ENCODE measurements around the gene PER1. TPM values are rescaled to one million over a fixed set of nuclear protein-coding genes. Genes with fewer than 3 reads are reported as not detected.

The PER1 gene
- total and polyA plus RNA-seq, 2 of the 4 experiments (the other 2 are of a cell fraction) = 3.4 to 10.5 TPM

DNA sequence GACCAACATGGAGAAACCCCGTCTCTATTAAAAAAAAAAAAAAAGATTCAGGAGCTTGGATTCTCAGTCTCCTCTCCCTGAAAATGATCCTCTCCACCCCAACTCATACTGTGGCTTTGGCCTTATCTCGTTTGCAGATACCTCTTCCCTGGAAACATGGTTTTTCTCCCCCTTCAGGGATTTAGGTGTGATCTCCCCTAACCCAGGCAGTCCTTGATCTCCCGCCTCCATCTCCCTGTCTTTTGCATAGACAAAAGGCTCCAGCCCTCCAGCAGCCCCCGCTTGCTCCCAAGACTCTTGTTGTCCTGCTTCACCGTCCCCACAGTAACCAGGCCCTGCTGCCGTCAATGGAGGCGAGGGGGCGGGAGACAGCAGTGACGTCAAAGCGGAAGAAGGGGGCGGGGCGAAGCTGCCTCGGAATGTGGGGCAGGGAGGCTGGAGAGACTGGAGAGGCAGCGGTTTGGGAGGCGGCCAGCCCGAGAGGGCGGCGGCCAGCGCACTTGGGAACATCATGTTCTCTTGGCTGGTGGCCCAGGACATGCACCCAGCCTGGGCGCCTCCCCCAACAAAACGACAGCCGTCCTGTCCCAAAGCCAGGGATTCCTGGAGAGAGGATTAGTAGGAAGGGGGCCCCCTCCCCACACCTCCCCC is 1.9 kb upstream of the PER1 start (continued):
- peak; percentile 81 for TF ChIP-seq POLR2A (IDR thresholded peaks at IDR 0.05; ENCODE audit: low read depth, low read length)
- TF ChIP-seq NFE2L2 (IDR thresholded peaks at IDR 0.05; ENCODE audit: low read depth, low read length) = 0 out of 2 replicates have a peak, but pooled peaks have one; percentile 11
- peak; percentile 9; the same call in 1 of the 2 replicates for TF ChIP-seq FOS (IDR thresholded peaks at IDR 0.05; ENCODE audit: low read depth, low read length)

GRCh38 chr17:8153525-8153956 is 1.3 kb upstream of the PER1 start:
- Histone ChIP-seq H3K18ac (ENCODE audit: low read depth, low read length) (no peak overlapping the region), H2AK9ac (replicated peaks; ENCODE audit: low read depth, low read length, poor library complexity) (no peak overlapping the region), H2BK20ac (ENCODE audit: low read depth, low read length) (no peak overlapping the region), H2BK15ac (ENCODE audit: low read depth, low read length) (no peak overlapping the region), H3K23ac (ENCODE audit: low read depth, low read length) (no peak overlapping the region; the same call in 1 of the 2 replicates), H4K5ac (ENCODE audit: low read depth, low read length) (no peak overlapping the region), H3K4me3 (ENCODE audit: insufficient read depth, low read depth, low read length) (no peak overlapping the region), H4K20me1 (ENCODE audit: insufficient read depth, low read length) (peaks cover 11% of the 10 kb centered on the region), H2AFZ (replicated peaks; ENCODE audit: low read length, poor library complexity) (peak overlapping the region; percentile 7), H3K9ac (ENCODE audit: low read depth, low read length) (no peak overlapping the region), H3K4me2 (ENCODE audit: low read depth, low read length) (no peak overlapping the region), H3K14ac (replicated peaks; ENCODE audit: low read depth, low read length) (no peak overlapping the region), H3K9me3 (ENCODE audit: control insufficient read depth, insufficient read depth, low read length) (no peaks in the 10 kb centered on the region), H3K4ac (ENCODE audit: low read depth, low read length) (peak overlapping the region; percentile 35), H3K4me1 (ENCODE audit: control insufficient read depth, insufficient read depth, low read length) (peaks cover 23% of the 10 kb centered on the region), H2BK120ac (ENCODE audit: low read depth, low read length) (no peak overlapping the region), H4K91ac (ENCODE audit: insufficient read depth, low read depth, low read length) (peak overlapping the region; percentile 9; the same call in 1 of the 2 replicates), H2AK5ac (ENCODE audit: low read depth, low read length) (peak overlapping the region; percentile 90; the same call in 1 of the 2 replicates), H4K8ac (ENCODE audit: low read depth in 2 of 2, low read length in 2 of 2) (peak overlapping the region in 1 of 2 experiments; percentile 88; a peak in 1 of 4 replicates), H2BK5ac (ENCODE audit: low read depth, low read length, poor library complexity, severe bottlenecking) (peak overlapping the region; percentile 73), H3K27me3 (ENCODE audit: control insufficient read depth, insufficient read depth, low read length) (no peaks in the 10 kb centered on the region), H3K79me1 (ENCODE audit: low read depth in 1 of 2, low read length in 2 of 2) (peaks cover 3 to 40% of the 10 kb centered on the region in 2 experiments; a peak in 2 of 4 replicates), H3K9me1 (ENCODE audit: insufficient read depth, low read length) (peaks cover 22% of the 10 kb centered on the region), H3K56ac (ENCODE audit: extremely low read depth, insufficient read depth, low read length) (no peak overlapping the region), H3K27ac (ENCODE audit: insufficient read depth, low read length) (peak overlapping the region; percentile 81), H3K36me3 (ENCODE audit: control insufficient read depth, insufficient read depth, low read length) (peaks cover 14% of the 10 kb centered on the region)
- peak; percentile 1 for ATAC-seq (ENCODE audit: low read depth)
- peak; percentile 97 for DNase-seq
- WGBS, 2 experiments (ENCODE audit: extremely low coverage in 2 of 2, insufficient read length in 1 of 2) = 39% methylated on average over 5 of the region's 13 CpGs; no CpG with 5 or more reads in 1 of the 2 experiments
- in situ Hi-C loops (cut with MboI; ENCODE audit: low sequenced_read_pairs) = loop anchor here (25.0 kb wide), 1 partner anchor 916 kb away; the partner anchor contains the start of genes DVL2, GABARAP and PHF23
- no TSS peak for BruUV-seq (replicated peaks)
- intact Hi-C loops (cut with micrococcal nuclease) = no loop called here
- dilution Hi-C loops (cut with HindIII; ENCODE audit: low sequenced_read_pairs, unreplicated experiment) = no loop called here
- ChIA-PET POLR2A (ENCODE audit: unreplicated experiment) (interaction anchor here (1.2 kb wide), 1 partner anchor 20 kb away, joined by 4 read pairs; no protein-coding TSS in a partner anchor), CTCF (no interaction called here)
- TF ChIP-seq CTCF (conservative IDR thresholded peaks at IDR 0.05; ENCODE audit: low read depth, low read length) (no peak), MXI1 (IDR thresholded peaks at IDR 0.05; ENCODE audit: borderline replicate concordance, low read depth, low read length) (peak; percentile 59; the same call in 1 of the 2 replicates), MAZ (IDR thresholded peaks at IDR 0.05; ENCODE audit: borderline replicate concordance, low read depth, low read length) (peak; percentile 95), POLR2A (IDR thresholded peaks at IDR 0.05; ENCODE audit: low read depth, low read length) (peak; percentile 8; the same call in 1 of the 2 replicates), SMC3 (IDR thresholded peaks at IDR 0.05; ENCODE audit: low read depth, low read length) (no peak), RCOR1 (IDR thresholded peaks at IDR 0.05; ENCODE audit: insufficient replicate concordance, low read length) (no peak), MAFK (IDR thresholded peaks at IDR 0.05; ENCODE audit: low read depth, low read length) (peak; percentile 18; the same call in 1 of the 2 replicates), RFX5 (IDR thresholded peaks at IDR 0.05; ENCODE audit: low read depth, low read length) (no peak), NFE2L2 (IDR thresholded peaks at IDR 0.05; ENCODE audit: low read depth, low read length) (no peak), CEBPB (IDR thresholded peaks at IDR 0.05; ENCODE audit: low read depth, low read length) (0 out of 2 replicates have a peak, but pooled peaks have one; percentile 11), CHD1 (IDR thresholded peaks at IDR 0.05; ENCODE audit: low read depth, low read length) (no peak), ELK1 (IDR thresholded peaks at IDR 0.05; ENCODE audit: borderline replicate concordance, low read depth, low read length) (no peak)

All from IMR-90 (cell line).